Uterus (tissue), 4 donors: ENCODE measurements around the gene VAMP8. TPM values are rescaled to one million over a fixed set of nuclear protein-coding genes. Genes with fewer than 3 reads are reported as not detected.

ENCODE experiments used
- DNase-seq, 2 donors: peaks; one replicate each; pipeline ENCODE4 v3.0.0-alpha.2; 2019 to 2020
- H3K27ac ChIP-seq, 2 donors: fragments of 200-600 bp; sonication (generic); 1 replicate in 1 of 2; 2 replicates in 1 of 2; pipeline ENCODE4 v1.5.1; 2016 to 2018
- H3K27me3 ChIP-seq, 2 donors: fragments of 200-600 bp; sonication (generic); one replicate each; pipeline ENCODE4 v1.5.1; 2018 to 2019; ENCODE audit warnings: control low read depth in 1 of 2
- H3K36me3 ChIP-seq, 2 donors: fragments of 200-600 bp; sonication (generic); one replicate each; pipeline ENCODE4 v1.5.1; 2019; ENCODE audit warnings: control low read depth in 1 of 2
- H3K4me1 ChIP-seq, 2 donors: fragments of 200-600 bp; sonication (generic); one replicate each; pipeline ENCODE4 v1.5.1; 2018 to 2019; ENCODE audit warnings: control low read depth in 1 of 2
- H3K4me3 ChIP-seq, 2 donors: fragments of 200-600 bp; sonication (generic); 1 replicate in 1 of 2; 2 replicates in 1 of 2; pipeline ENCODE4 v1.5.1; 2018 to 2019; ENCODE audit warnings: mild to moderate bottlenecking in 1 of 2
- H3K9me3 ChIP-seq, 2 donors: fragments of 200-600 bp; sonication (generic); one replicate each; pipeline ENCODE4 v1.5.1; 2019; ENCODE audit warnings: control low read depth in 1 of 2
- CTCF ChIP-seq, 4 experiments: fragments of 200-600 bp in 2 of 4; fragments of 450-650 bp in 2 of 4; sonication (generic) in 2 of 4; IDR thresholded peaks; one replicate each; pipeline ENCODE4 v1.5.1; 2016 to 2019; ENCODE audit warnings: antibody characterized with exemption in 4 of 4, mild to moderate bottlenecking in 2 of 4, moderate library complexity in 1 of 4
- POLR2A ChIP-seq, 2 donors: fragments of 450-650 bp; IDR thresholded peaks; one replicate each; pipeline ENCODE4 v1.6.1; 2016; ENCODE audit warnings: antibody characterized with exemption in 2 of 2, mild to moderate bottlenecking in 1 of 2, moderate library complexity in 1 of 2
- intact Hi-C: fragments of 100-400 bp; cut with DNase I; formaldehyde crosslinking; loops from one replicate; pipeline ENCODE4 v1.15.1; 2023; ENCODE audit warnings: low total_unique reads
- total RNA-seq, 4 donors: library from RNA; depleted of rRNA in 3 of 4; stranded (reverse); fragments of >200 nt in 3 of 4; gene quantifications; one replicate each; pipeline versions ENCODE4 v1.1.0 to v1.2.4, GENCODE V29; 2014 to 2023
- donor health status: DM: yes; HTN: yes; CAD: no.

Gene VAMP8
- total RNA-seq, 4 donors from 2014 or later, result 1.3 to 12.3 (median 5.2) TPM; not detected in 1

- H3K9me3 ChIP-seq, result no peaks in the 10 kb centered on the region
- TF ChIP-seq POLR2A (IDR thresholded peaks at IDR 0.05) (no peak), CTCF (IDR thresholded peaks at IDR 0.05) (no peak)
- no peaks in the 10 kb centered on the region for H3K27me3 ChIP-seq
- no peak overlapping the region for H3K27ac ChIP-seq
- H3K4me3 ChIP-seq, result no peak overlapping the region
- DNase-seq, result no peak
- intact Hi-C loops, result no loop called here
- no peaks in the 10 kb centered on the region for H3K4me1 ChIP-seq
- no peaks in the 10 kb centered on the region for H3K36me3 ChIP-seq
These were observed 30.1 kb upstream of the VAMP8 start for GRCh38 chr2:85547089-85547858.

- intact Hi-C loops, result no loop called here
- no peak overlapping the region for H3K27ac ChIP-seq
These were observed 29.4 kb upstream of the VAMP8 start for GRCh38 chr2:85547859-85548607.

GRCh38 chr2:85548608-85548900, 28.8 kb upstream of the VAMP8 start:
- no peaks in the 10 kb centered on the region for H3K4me1 ChIP-seq
- intact Hi-C loops, result no loop called here
- H3K27ac ChIP-seq, result no peak overlapping the region
- H3K36me3 ChIP-seq, result no peaks in the 10 kb centered on the region
- no peak overlapping the region for H3K4me3 ChIP-seq
- no peaks in the 10 kb centered on the region for H3K9me3 ChIP-seq
- no peak for DNase-seq
- no peak for TF ChIP-seq POLR2A (IDR thresholded peaks at IDR 0.05)
- TF ChIP-seq CTCF (IDR thresholded peaks at IDR 0.05), result no peak
- no peaks in the 10 kb centered on the region for H3K27me3 ChIP-seq

More at GRCh38 chr2:85547859-85548607, 29.4 kb upstream of the VAMP8 start:
- Histone ChIP-seq H3K4me1 (no peaks in the 10 kb centered on the region), H3K9me3 (no peaks in the 10 kb centered on the region), H3K27me3 (no peaks in the 10 kb centered on the region), H3K4me3 (no peak overlapping the region), H3K36me3 (no peaks in the 10 kb centered on the region)
- TF ChIP-seq POLR2A (IDR thresholded peaks at IDR 0.05) (no peak), CTCF (IDR thresholded peaks at IDR 0.05) (no peak)
- no peak for DNase-seq

- H3K36me3 ChIP-seq, result no peaks in the 10 kb centered on the region
- H3K27me3 ChIP-seq, result no peaks in the 10 kb centered on the region
- TF ChIP-seq CTCF (IDR thresholded peaks at IDR 0.05) (no peak), POLR2A (IDR thresholded peaks at IDR 0.05) (no peak)
- no peak overlapping the region for H3K27ac ChIP-seq
- H3K4me3 ChIP-seq, result no peak overlapping the region
- DNase-seq, result no peak
- no peaks in the 10 kb centered on the region for H3K9me3 ChIP-seq
- intact Hi-C loops, result no loop called here
- no peaks in the 10 kb centered on the region for H3K4me1 ChIP-seq
These were observed 28.3 kb upstream of the VAMP8 start for GRCh38 chr2:85549095-85549494.

- Histone ChIP-seq H3K4me1 (no peaks in the 10 kb centered on the region), H3K27ac (no peak overlapping the region), H3K9me3 (no peaks in the 10 kb centered on the region), H3K27me3 (no peaks in the 10 kb centered on the region), H3K36me3 (no peaks in the 10 kb centered on the region), H3K4me3 (no peak overlapping the region)
- peak in 1 of 2 donors; percentile 29 for DNase-seq
- intact Hi-C loops, result no loop called here
- TF ChIP-seq CTCF (IDR thresholded peaks at IDR 0.05) (no peak), POLR2A (IDR thresholded peaks at IDR 0.05) (no peak)
These were observed 27.6 kb upstream of the VAMP8 start for GRCh38 chr2:85549826-85550225.
